ENCODE data around the gene ZSCAN26. TPM values are rescaled to one million over a fixed set of nuclear protein-coding genes. Genes with fewer than 3 reads are reported as not detected.
"Not testable (repeated sequence)": the region's sequence is repeated elsewhere in the genome, so short reads cannot be mapped to it uniquely, and the experiment has no call there.

The ZSCAN26 gene
- total and polyA plus RNA-seq, 2 of the 8 experiments (the other 6 are each of a cell fraction or from before 2014, with no cell fraction given): 7.0 to 8.5 TPM

DNA sequence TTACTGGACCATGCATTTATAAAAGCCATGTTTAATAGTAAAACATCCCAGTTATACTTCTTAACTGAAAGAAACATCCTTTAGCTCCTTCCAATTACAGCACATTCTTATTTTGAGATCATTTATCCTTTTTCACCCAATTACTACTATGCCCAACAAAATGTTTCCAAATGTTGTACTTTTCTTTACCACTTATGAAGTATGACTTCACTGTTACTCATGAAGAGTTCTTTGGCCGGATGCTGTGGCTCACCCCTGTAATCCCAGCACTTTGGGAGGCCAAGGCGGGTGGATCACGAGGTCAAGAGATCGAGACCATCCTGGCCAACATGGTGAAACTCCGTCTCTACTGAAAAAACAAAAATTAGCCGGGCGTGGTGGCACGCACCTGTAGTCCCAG is 50.9 kb downstream of the ZSCAN26 start:
- H3K79me1 ChIP-seq (ENCODE audit: low read depth, low read length); H2BK20ac ChIP-seq (ENCODE audit: low read length); H3K4me2 ChIP-seq (ENCODE audit: insufficient read depth in 1 of 2, low read depth in 2 of 2, low read length in 2 of 2); H3K27me3 ChIP-seq (replicated peaks in 1 of 4; ENCODE audit: control insufficient read depth in 3 of 4, extremely low read depth in 1 of 4, insufficient read depth in 3 of 4, low read length in 3 of 4); H4K5ac ChIP-seq (ENCODE audit: insufficient read length, low read depth, low read length); H2BK5ac ChIP-seq (ENCODE audit: low read depth, low read length); H3K23me2 ChIP-seq (ENCODE audit: low read depth, low read length); H3K18ac ChIP-seq (ENCODE audit: extremely low read depth, low read length); H3K4me1 ChIP-seq (replicated peaks in 1 of 4; ENCODE audit: control insufficient read depth in 3 of 4, insufficient read depth in 4 of 4, low read length in 3 of 4); H2AFZ ChIP-seq (ENCODE audit: low read length); H3K36me3 ChIP-seq (ENCODE audit: control insufficient read depth in 2 of 4, insufficient read depth in 4 of 4, low read length in 3 of 4); H3K9me3 ChIP-seq (ENCODE audit: insufficient read depth in 2 of 2, low read depth in 1 of 2, low read length in 1 of 2); H3K4ac ChIP-seq (replicated peaks; ENCODE audit: insufficient read length, low read depth, low read length); H3K27ac ChIP-seq (ENCODE audit: low read depth, low read length); H3K79me2 ChIP-seq (ENCODE audit: control insufficient read depth in 1 of 2, insufficient read depth in 2 of 2, low read length in 2 of 2); DNase-seq (ENCODE audit: low read depth in 1 of 2, low spot score in 2 of 2); H4K20me1 ChIP-seq (replicated peaks in 1 of 2; ENCODE audit: control insufficient read depth in 1 of 2, insufficient read depth in 2 of 2, low read length in 2 of 2); H3K4me3 ChIP-seq (ENCODE audit: extremely low read depth in 1 of 4, insufficient read depth in 2 of 4, low read depth in 3 of 4, low read length in 4 of 4); H2BK12ac ChIP-seq (ENCODE audit: low read depth, low read length); H3K9ac ChIP-seq (replicated peaks in 1 of 4; ENCODE audit: extremely low read depth in 1 of 4, low read depth in 3 of 4, low read length in 3 of 4); H3K14ac ChIP-seq (ENCODE audit: insufficient read length); H4K91ac ChIP-seq (replicated peaks; ENCODE audit: insufficient read length, low read length); H4K8ac ChIP-seq (ENCODE audit: extremely low read depth, insufficient read depth, low read length); H3K56ac ChIP-seq (replicated peaks; ENCODE audit: insufficient read length, low read depth, low read length); CTCF ChIA-PET (ENCODE audit: partially characterized antibody); H3K23ac ChIP-seq (ENCODE audit: insufficient read length); H2AK5ac ChIP-seq (ENCODE audit: low read depth, low read length); H2BK15ac ChIP-seq (ENCODE audit: low read length); H2BK120ac ChIP-seq (replicated peaks; ENCODE audit: low read depth, low read length); FAIRE-seq: not testable (repeated sequence)
- POLR2A ChIA-PET (ENCODE audit: partially characterized antibody): interaction anchor here (1.3 to 3.0 kb wide), 2 partner anchors 16 to 18 kb away, joined by 4 to 10 read pairs; partner anchors contain the start of gene ZSCAN31
- 94% methylated on average over 8 of the region's 8 CpGs; no CpG with 5 or more reads in 1 of the 2 experiments for WGBS, 2 experiments (ENCODE audit: extremely low coverage in 1 of 2, insufficient coverage in 1 of 2, insufficient read length in 1 of 2, insufficient replicate concordance in 2 of 2, low coverage in 1 of 2, low lambda C conversion rate in 2 of 2, missing lambda C conversion rate in 1 of 2)
